K562 (cell line): ENCODE data around the gene NTN4. TPM values are rescaled to one million over a fixed set of nuclear protein-coding genes. Genes with fewer than 3 reads are reported as not detected.

Experiments used
- ATAC-seq: fragments of 200-7000 bp; cut with Tn5 transposase; 3 replicates; pipeline ENCODE4 v1.9.1; 2020; ENCODE audit warnings: moderate library complexity
- BruUV-seq: library from RNA; stranded (reverse); fragments of 400-500 nt; replicated peaks from 2 replicates; lab custom pipeline; 2021; lab: Mats Ljungman, UMichigan
- CTCF ChIA-PET: fragments of 300-600 bp; formaldehyde crosslinking; extraction: SDS; loops from one replicate; lab custom pipeline; 2021; ENCODE audit warnings: low intra/inter-chr PET ratio; lab: Yijun Ruan, JAX
- POLR2A ChIA-PET: fragments of 300-600, 350-650 bp; sonication (Branson Sonifier 250); formaldehyde crosslinking; extraction: SDS; loops from one replicate; lab custom pipeline; 2021; ENCODE audit warnings: antibody characterized with exemption, inconsistent platforms; lab: Yijun Ruan, JAX
- DNase-seq, 4 experiments: peaks; one replicate each; pipeline versions ENCODE4 v3.0.0 to v3.0.0-alpha.2; 2011 to 2018; ENCODE audit warnings: low spot score in 3 of 4, mixed read lengths in 3 of 4; ENCODE audit errors: extremely low read depth in 1 of 4
- FAIRE-seq: peaks from 2 replicates; lab custom pipeline; 2011; peaks lifted over from hg19 to GRCh38; lab: Jason Lieb, UNC
- H2AFZ ChIP-seq: 2 replicates; pipeline ENCODE4 v1.6.0; 2011; ENCODE audit warnings: low read depth, low read length, control low read depth, inconsistent platforms
- H3K27ac ChIP-seq: fragments of 200-600 bp; 3 replicates; pipeline ENCODE4 v1.8.0; 2011; ENCODE audit warnings: low read depth, mild to moderate bottlenecking, control low read depth, inconsistent platforms, low read length, moderate library complexity, mixed read lengths; ENCODE audit errors: extremely low read depth
- H3K27me3 ChIP-seq, 2 experiments: fragments of 300-600 bp in 1 of 2; 2 replicates in 1 of 2; 3 replicates in 1 of 2; pipeline versions ENCODE4 v1.6.0 to v1.8.0; 2011; ENCODE audit warnings: inconsistent platforms in 2 of 2, low read length in 2 of 2, mild to moderate bottlenecking in 1 of 2, mixed read lengths in 1 of 2, moderate library complexity in 1 of 2; ENCODE audit not compliant: control insufficient read depth in 2 of 2, insufficient read depth in 2 of 2
- H3K36me3 ChIP-seq: fragments of 300-600 bp; 3 replicates; pipeline ENCODE4 v1.8.0; 2011; ENCODE audit warnings: mild to moderate bottlenecking, low read length, inconsistent platforms; ENCODE audit not compliant: control insufficient read depth, insufficient read depth
- H3K4me1 ChIP-seq, 2 experiments: fragments of 200-600 bp in 1 of 2; replicated peaks in 1 of 2; 2 replicates in 1 of 2; 3 replicates in 1 of 2; pipeline versions ENCODE4 v1.5.1 to v1.8.0; 2011; ENCODE audit warnings: inconsistent platforms in 2 of 2, low read length in 2 of 2, mild to moderate bottlenecking in 1 of 2, mixed read lengths in 1 of 2, moderate library complexity in 1 of 2; ENCODE audit not compliant: control insufficient read depth in 2 of 2, insufficient read depth in 2 of 2
- H3K4me2 ChIP-seq: 2 replicates; pipeline ENCODE4 v1.6.1; 2011; ENCODE audit warnings: low read length, control low read depth, inconsistent platforms, mixed read lengths; ENCODE audit not compliant: insufficient read depth
- H3K4me3 ChIP-seq: fragments of 200-600 bp; sonication (generic), shearing (Covaris generic); 2 replicates; pipeline ENCODE4 v1.5.1; 2016; ENCODE audit warnings: control low read depth, inconsistent platforms
- H3K79me2 ChIP-seq: fragments of 200-600 bp; 3 replicates; pipeline ENCODE4 v1.8.0; 2011; ENCODE audit warnings: low read length, inconsistent platforms; ENCODE audit not compliant: control insufficient read depth, insufficient read depth
- H3K9ac ChIP-seq, 2 experiments: 2 replicates each; pipeline versions ENCODE4 v1.6.0 to v1.6.1; 2011; ENCODE audit warnings: low read depth in 2 of 2, low read length in 2 of 2, control low read depth in 1 of 2, inconsistent platforms in 1 of 2, mild to moderate bottlenecking in 1 of 2, mixed read lengths in 1 of 2; ENCODE audit not compliant: insufficient read depth in 1 of 2
- H3K9me1 ChIP-seq: one replicate; pipeline ENCODE4 v1.6.0; 2011; ENCODE audit warnings: inconsistent platforms, mild to moderate bottlenecking, low read length, moderate library complexity; ENCODE audit not compliant: control insufficient read depth, insufficient read depth
- H3K9me3 ChIP-seq: replicated peaks from 2 replicates; pipeline ENCODE4 v1.5.1; 2011; ENCODE audit warnings: low read depth, low read length, inconsistent platforms; ENCODE audit not compliant: control insufficient read depth, insufficient read depth
- H4K20me1 ChIP-seq: replicated peaks from 2 replicates; pipeline ENCODE4 v1.6.1; 2011; ENCODE audit warnings: low read length, inconsistent platforms, mixed read lengths; ENCODE audit not compliant: control insufficient read depth, insufficient read depth
- ATF4 ChIP-seq: fragments of 450-650 bp; formaldehyde crosslinking; IDR thresholded peaks from 2 replicates; pipeline ENCODE4 v1.4.0; 2022; ENCODE audit warnings: mild to moderate bottlenecking, moderate library complexity
- SAFB2 ChIP-seq: fragments of 200-400 bp; formaldehyde crosslinking; IDR thresholded peaks from 2 replicates; pipeline ENCODE4 v1.6.1; 2018; ENCODE audit warnings: borderline replicate concordance, low read length, low read depth, moderate library complexity; ENCODE audit not compliant: severe bottlenecking
- SPI1 ChIP-seq: IDR thresholded peaks from 2 replicates; pipeline ENCODE4 v1.6.1; 2011; ENCODE audit warnings: low read depth, low read length, control low read depth, borderline replicate concordance
- WGBS: fragments of 100-300 bp; shearing (Covaris generic); methylation state at CpG from one replicate; pipeline ENCODE4 v1.1.6; 2016; ENCODE audit warnings: low coverage, mixed read lengths; ENCODE audit not compliant: insufficient coverage; ENCODE audit errors: missing lambda C conversion rate; 5-methylcytosine and 5-hydroxymethylcytosine counted together
- in situ Hi-C: fragments of 300-500 bp; cut with MboI; formaldehyde crosslinking; loops from 4 replicates; pipeline ENCODE4 v1.15.0; 2018; ENCODE audit warnings: inconsistent platforms, mixed read lengths
- intact Hi-C: fragments of 100-400 bp; cut with micrococcal nuclease; formaldehyde crosslinking; loops from 2 replicates; pipeline ENCODE4 v1.14.2; 2022
- polyA plus RNA-seq, 8 experiments: library from polyadenylated mRNA; depleted of rRNA in 4 of 8; stranded (reverse) in 5 of 8; unstranded in 3 of 8; fragments of >200 nt; fragmentation: Nextera tagmentation in 2 of 8; fragmentation: Illumina TruSeq in 1 of 8; extraction: Ambion mirVana in 2 of 8; extraction: Trizol in 1 of 8; gene quantifications; 2 replicates each; pipeline versions ENCODE4 v1.2.1 to v1.2.3, GENCODE V29; 2011 to 2014; ENCODE audit warnings: inconsistent platforms in 1 of 8, missing spikeins in 1 of 8
- total RNA-seq, 7 experiments: library from RNA; depleted of rRNA in 6 of 7; stranded (reverse); fragments of >200 nt in 6 of 7; fragmentation: Illumina TruSeq in 2 of 7; extraction: Trizol in 2 of 7; gene quantifications; 2 replicates each; pipeline versions ENCODE4 v1.2.1 to v1.2.3, GENCODE V29; 2011 to 2021; ENCODE audit warnings: low replicate concordance in 1 of 7

Gene NTN4
- total and polyA plus RNA-seq, 9 of the 15 experiments (the other 6 are each of a cell fraction or from before 2014, with no cell fraction given) = 0.13 TPM; not detected in 8

GRCh38 chr12:95773320-95773719, 17.2 kb downstream of the NTN4 start (continued):
- no peak for TF ChIP-seq ATF4 (CRISPR knock-in tag)

- ATAC-seq (no peak), DNase-seq (no peak), FAIRE-seq (no peak)
- H3K27ac ChIP-seq = no peak overlapping the region
- no peaks in the 10 kb centered on the region for H3K9me1 ChIP-seq
- no peak overlapping the region for H3K4me2 ChIP-seq
- no peak overlapping the region for H3K9ac ChIP-seq
- ChIA-PET CTCF (no interaction called here), POLR2A (interaction anchor here (0.7 kb wide), 1 partner anchor 190 kb away, joined by 6 read pairs; no protein-coding TSS in a partner anchor)
- H3K27me3 ChIP-seq = peaks cover 6 to 7% of the 10 kb centered on the region in 2 experiments; a peak in 4 of 5 replicates
- no peak for TF ChIP-seq SPI1
- TF ChIP-seq SAFB2 = no peak
- intact Hi-C loops = no loop called here
- H3K79me2 ChIP-seq = no peaks in the 10 kb centered on the region
- 0% methylated on average over 6 of the region's 6 CpGs for WGBS
- no peak overlapping the region for H2AFZ ChIP-seq
- no peaks in the 10 kb centered on the region for H3K9me3 ChIP-seq
- no peaks in the 10 kb centered on the region for H3K36me3 ChIP-seq
- in situ Hi-C loops = no loop called here
- BruUV-seq = no TSS peak
- no peaks in the 10 kb centered on the region; the same call in 1 of the 2 replicates for H4K20me1 ChIP-seq
- H3K4me1 ChIP-seq = no peaks in the 10 kb centered on the region
- H3K4me3 ChIP-seq = no peak overlapping the region
These were observed 22.9 kb downstream of the NTN4 start for GRCh38 chr12:95767703-95768102.
